ENCODE data around the gene SLC38A7. TPM values are rescaled to one million over a fixed set of nuclear protein-coding genes. Genes with fewer than 3 reads are reported as not detected.

SLC38A7 gene
- total and polyA plus RNA-seq, 2 experiments from 2014 or later: 16.1 to 19.2 TPM

- Histone ChIP-seq H3K9me3 (ENCODE audit: low read depth) (no peaks in the 10 kb centered on the region), H3K27me3 (replicated peaks; ENCODE audit: insufficient read depth) (no peaks in the 10 kb centered on the region), H3K9ac (no peak overlapping the region), H3K4me1 (ENCODE audit: insufficient read depth) (peaks cover 9% of the 10 kb centered on the region), H3K4me2 (ENCODE audit: unreplicated experiment) (no peak overlapping the region), H3K9me2 (ENCODE audit: insufficient read depth) (no peaks in the 10 kb centered on the region), H3K79me2 (ENCODE audit: insufficient read depth) (no peaks in the 10 kb centered on the region), H2AFZ (no peak overlapping the region), H3K4me3 (no peak overlapping the region), H3K36me3 (ENCODE audit: low read depth) (no peaks in the 10 kb centered on the region), H3K27ac (no peak overlapping the region), H3F3A (ENCODE audit: insufficient read depth) (peaks cover 11% of the 10 kb centered on the region), H4K20me1 (ENCODE audit: insufficient read depth) (no peaks in the 10 kb centered on the region)
- DNase-seq: no peak
- 87 to 89% methylated on average over 4 of the region's 4 CpGs for WGBS, 2 experiments (ENCODE audit: low coverage in 1 of 2, low lambda C conversion rate in 2 of 2, missing lambda C conversion rate in 2 of 2)
- in situ Hi-C loops (cut with MboI): loop anchor here (10.0 kb wide), 1 partner anchor 111 kb away; no protein-coding TSS in a partner anchor
- TF ChIP-seq EZH2 (IDR thresholded peaks at IDR 0.05; ENCODE audit: insufficient read depth, poor library complexity, severe bottlenecking) (no peak), EZH2phosphoT487 (IDR thresholded peaks at IDR 0.05; ENCODE audit: insufficient read depth, low read depth) (no peak)
Measured at GRCh38 chr16:58635502-58635901, 49.1 kb downstream of the SLC38A7 start.

DNA sequence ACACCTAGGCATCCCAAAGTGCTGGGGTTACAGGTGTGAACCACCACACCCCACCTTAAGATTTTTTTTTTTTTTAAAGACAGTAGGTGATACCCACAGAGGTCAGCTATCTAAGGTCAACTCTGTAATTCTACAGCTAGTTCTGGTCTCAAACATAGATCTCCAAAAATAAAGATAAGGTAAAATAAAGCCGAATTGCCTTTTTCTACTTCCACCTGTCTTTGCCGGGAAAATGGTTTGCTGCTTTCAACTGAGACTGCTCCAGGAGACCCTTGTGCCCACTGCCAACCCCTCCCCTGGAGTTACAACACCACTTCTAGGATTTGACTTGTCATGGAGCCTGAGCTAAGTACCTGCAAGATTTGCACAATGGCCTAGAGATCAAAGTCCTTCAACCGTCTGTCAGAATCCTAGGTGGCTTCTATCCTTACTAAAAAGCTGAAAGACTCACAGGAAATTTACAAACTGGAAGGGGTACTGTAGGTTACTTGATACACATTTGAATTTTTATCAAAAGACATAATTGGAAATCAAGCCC, 50.2 kb downstream of the SLC38A7 start:
- Histone ChIP-seq H3K79me2 (ENCODE audit: insufficient read depth) (peaks cover 3% of the 10 kb centered on the region), H3K27ac (no peak overlapping the region), H3K36me3 (ENCODE audit: low read depth) (no peaks in the 10 kb centered on the region), H3K27me3 (replicated peaks; ENCODE audit: insufficient read depth) (no peaks in the 10 kb centered on the region), H3K9ac (no peak overlapping the region), H2AFZ (no peak overlapping the region), H3K9me2 (ENCODE audit: insufficient read depth) (no peaks in the 10 kb centered on the region), H3F3A (ENCODE audit: insufficient read depth) (peaks cover 11% of the 10 kb centered on the region), H3K4me2 (ENCODE audit: unreplicated experiment) (no peak overlapping the region), H4K20me1 (ENCODE audit: insufficient read depth) (no peaks in the 10 kb centered on the region), H3K4me3 (no peak overlapping the region), H3K4me1 (ENCODE audit: insufficient read depth) (peaks cover 9% of the 10 kb centered on the region), H3K9me3 (ENCODE audit: low read depth) (no peaks in the 10 kb centered on the region)
- TF ChIP-seq EZH2 (IDR thresholded peaks at IDR 0.05; ENCODE audit: insufficient read depth, poor library complexity, severe bottlenecking) (no peak), EZH2phosphoT487 (IDR thresholded peaks at IDR 0.05; ENCODE audit: insufficient read depth, low read depth) (no peak)
- WGBS, 2 experiments (ENCODE audit: low coverage in 1 of 2, low lambda C conversion rate in 2 of 2, missing lambda C conversion rate in 2 of 2): 80 to 88% methylated on average over 3 of the region's 3 CpGs
- in situ Hi-C loops (cut with MboI): loop anchor here (10.0 kb wide), 1 partner anchor 110 kb away; no protein-coding TSS in a partner anchor
- no peak for DNase-seq

GRCh38 chr16:58629733-58630640, 54.6 kb downstream of the SLC38A7 start, which contains the start of gene CNOT1:
CNOT1 (minus strand) TSS chr16:58629826; CDS start chr16:58599337, 30,489 bp downstream.
- Histone ChIP-seq H3K27me3 (replicated peaks; ENCODE audit: insufficient read depth) (no peaks in the 10 kb centered on the region), H3K27ac (peak within 1 kb of the TSS; percentile 98), H3K4me1 (ENCODE audit: insufficient read depth) (peaks cover 17% of the 10 kb centered on the region), H3K9me3 (ENCODE audit: low read depth) (no peaks in the 10 kb centered on the region), H3K36me3 (ENCODE audit: low read depth) (no peaks in the 10 kb centered on the region), H3K9ac (peak within 1 kb of the TSS; percentile 94), H3K4me3 (peak within 1 kb of the TSS; percentile 85), H2AFZ (peak within 1 kb of the TSS; percentile 99), H3F3A (ENCODE audit: insufficient read depth) (peaks cover 7% of the 10 kb centered on the region), H3K79me2 (ENCODE audit: insufficient read depth) (peaks cover 46% of the 10 kb centered on the region), H3K9me2 (ENCODE audit: insufficient read depth) (no peaks in the 10 kb centered on the region), H4K20me1 (ENCODE audit: insufficient read depth) (peaks cover 23% of the 10 kb centered on the region), H3K4me2 (ENCODE audit: unreplicated experiment) (peak within 1 kb of the TSS; percentile 92)
- TF ChIP-seq EZH2phosphoT487 (IDR thresholded peaks at IDR 0.05; ENCODE audit: insufficient read depth, low read depth) (no peak), EZH2 (IDR thresholded peaks at IDR 0.05; ENCODE audit: insufficient read depth, poor library complexity, severe bottlenecking) (no peak)
- WGBS, 2 experiments (ENCODE audit: low coverage in 1 of 2, low lambda C conversion rate in 2 of 2, missing lambda C conversion rate in 2 of 2): 1% methylated on average over 61 of the region's 61 CpGs
- in situ Hi-C loops (cut with MboI): loop anchor here (10.0 kb wide), 1 partner anchor 105 kb away; no protein-coding TSS in a partner anchor
- peak; percentile 99 for DNase-seq

DNA sequence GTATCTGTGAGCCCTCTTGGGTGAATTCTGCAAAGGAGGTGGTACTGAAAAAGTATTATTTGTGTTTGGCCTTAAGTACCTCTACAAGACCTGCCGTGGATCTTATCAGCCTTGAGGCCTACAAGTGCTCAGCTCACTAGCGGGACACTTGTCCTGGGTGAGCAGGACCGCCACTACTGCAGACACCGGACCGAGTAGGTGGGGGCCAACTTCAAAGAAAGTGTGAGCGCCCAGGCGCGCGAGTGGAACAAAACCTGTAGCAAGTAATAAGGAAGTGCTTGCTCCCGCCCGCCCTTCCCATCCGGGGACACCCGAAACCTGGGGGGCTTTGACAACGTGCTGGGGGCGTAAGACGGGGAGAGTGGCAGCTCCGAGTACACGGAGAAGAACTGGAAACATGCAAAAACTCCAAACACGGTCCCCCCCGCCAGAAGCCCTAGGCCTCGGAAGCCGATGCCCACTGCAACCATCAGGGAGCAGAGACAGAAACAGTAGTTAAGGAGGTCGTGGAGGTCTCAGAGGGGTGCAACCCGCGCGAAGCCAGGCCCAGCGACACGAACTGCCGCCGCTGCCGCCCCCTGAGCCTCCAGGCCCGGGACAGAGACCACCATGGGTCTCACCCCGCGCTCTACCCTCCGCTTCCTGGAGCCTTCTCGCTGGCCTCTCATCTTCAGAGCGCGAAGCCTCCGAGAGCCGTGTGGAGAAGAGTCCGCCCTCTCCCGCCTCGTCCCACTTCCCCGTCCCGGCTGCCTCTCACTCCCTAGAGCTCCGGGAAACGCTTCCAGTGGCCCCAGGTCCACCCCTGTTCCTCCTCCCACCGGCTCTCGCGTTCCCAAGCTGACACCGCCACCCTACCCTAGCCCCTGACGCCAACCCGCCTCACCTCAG, 55.5 kb downstream of the SLC38A7 start:
- in situ Hi-C loops (cut with MboI): no loop called here
- no peaks in the 10 kb centered on the region for H3K9me2 ChIP-seq (ENCODE audit: insufficient read depth)
- peak overlapping the region; percentile 90 for H3K4me2 ChIP-seq (ENCODE audit: unreplicated experiment)
- peak overlapping the region; percentile 94 for H3K9ac ChIP-seq
- peaks cover 1% of the 10 kb centered on the region; the same call in 1 of the 2 replicates for H3K36me3 ChIP-seq (ENCODE audit: low read depth)
- H4K20me1 ChIP-seq (ENCODE audit: insufficient read depth): peaks cover 28% of the 10 kb centered on the region
- TF ChIP-seq EZH2 (IDR thresholded peaks at IDR 0.05; ENCODE audit: insufficient read depth, poor library complexity, severe bottlenecking) (no peak), EZH2phosphoT487 (IDR thresholded peaks at IDR 0.05; ENCODE audit: insufficient read depth, low read depth) (no peak)
- H3K4me3 ChIP-seq: peak overlapping the region; percentile 85
- H2AFZ ChIP-seq: peak overlapping the region; percentile 74
- H3K4me1 ChIP-seq (ENCODE audit: insufficient read depth): peaks cover 17% of the 10 kb centered on the region
- H3F3A ChIP-seq (ENCODE audit: insufficient read depth): peaks cover 7% of the 10 kb centered on the region
- peak overlapping the region; percentile 98 for H3K27ac ChIP-seq
- peaks cover 55% of the 10 kb centered on the region for H3K79me2 ChIP-seq (ENCODE audit: insufficient read depth)
- no peaks in the 10 kb centered on the region for H3K27me3 ChIP-seq (replicated peaks; ENCODE audit: insufficient read depth)
- H3K9me3 ChIP-seq (ENCODE audit: low read depth): no peaks in the 10 kb centered on the region
- WGBS, 2 experiments (ENCODE audit: low coverage in 1 of 2, low lambda C conversion rate in 2 of 2, missing lambda C conversion rate in 2 of 2): 1 to 3% methylated on average over 41 to 53 of the region's 53 CpGs
- peak; percentile 84 for DNase-seq
